IMR-90 (cell line): ENCODE results near the gene RALGPS1. TPM values are rescaled to one million over a fixed set of nuclear protein-coding genes. Genes with fewer than 3 reads are reported as not detected.

Experiments
- ATAC-seq: fragments of 200-7000 bp; cut with Tn5 transposase; 2 replicates; pipeline ENCODE4 v1.9.1; 2020; ENCODE audit warnings: low read depth, mild to moderate bottlenecking, moderate library complexity
- BruUV-seq: library from RNA; stranded (reverse); fragments of 400-500 nt; replicated peaks from 2 replicates; lab custom pipeline; 2021; lab: Mats Ljungman, UMichigan
- CTCF ChIA-PET: fragments of 300-600 bp; formaldehyde crosslinking; extraction: SDS; loops from one replicate; lab custom pipeline; 2021; ENCODE audit warnings: antibody characterized with exemption; lab: Yijun Ruan, JAX
- POLR2A ChIA-PET: fragments of 300-600 bp; sonication (Branson Sonifier 250); formaldehyde crosslinking; loops from one replicate; lab custom pipeline; 2022; ENCODE audit warnings: antibody characterized with exemption; ENCODE audit not compliant: unreplicated experiment; lab: Charles Lee
- DNase-seq: peaks from one replicate; pipeline ENCODE4 v3.0.0; 2013
- H2AFZ ChIP-seq: replicated peaks from 2 replicates; pipeline ENCODE3; 2013; ENCODE audit warnings: low read length, mild to moderate bottlenecking; ENCODE audit not compliant: poor library complexity
- H2AK5ac ChIP-seq: 2 replicates; pipeline ENCODE4 v1.6.1; 2013; ENCODE audit warnings: low read depth, low read length, inconsistent platforms
- H2AK9ac ChIP-seq: replicated peaks from 2 replicates; pipeline ENCODE3; 2013; ENCODE audit warnings: mild to moderate bottlenecking, low read depth, low read length, moderate library complexity; ENCODE audit not compliant: poor library complexity
- H2BK120ac ChIP-seq: 2 replicates; pipeline ENCODE4 v1.6.1; 2013; ENCODE audit warnings: low read depth, low read length, inconsistent platforms
- H2BK15ac ChIP-seq: 3 replicates; pipeline ENCODE4 v1.6.1; 2013; ENCODE audit warnings: low read depth, low read length, inconsistent platforms
- H2BK20ac ChIP-seq: 2 replicates; pipeline ENCODE4 v1.6.1; 2013; ENCODE audit warnings: low read depth, mild to moderate bottlenecking, inconsistent platforms, low read length, moderate library complexity
- H2BK5ac ChIP-seq: 2 replicates; pipeline ENCODE4 v1.6.1; 2013; ENCODE audit warnings: mild to moderate bottlenecking, low read depth, low read length, inconsistent platforms; ENCODE audit not compliant: poor library complexity, severe bottlenecking
- H3K14ac ChIP-seq: replicated peaks from 2 replicates; pipeline ENCODE4 v1.6.1; 2013; ENCODE audit warnings: low read depth, low read length, inconsistent platforms
- H3K18ac ChIP-seq: 2 replicates; pipeline ENCODE4 v1.6.1; 2013; ENCODE audit warnings: low read depth, low read length, control low read depth
- H3K23ac ChIP-seq: 2 replicates; pipeline ENCODE4 v1.6.1; 2013; ENCODE audit warnings: low read depth, low read length, inconsistent platforms
- H3K27ac ChIP-seq: 2 replicates; pipeline ENCODE4 v1.5.1; 2013; ENCODE audit warnings: mild to moderate bottlenecking, control low read depth, low read length; ENCODE audit not compliant: insufficient read depth
- H3K27me3 ChIP-seq: 2 replicates; pipeline ENCODE4 v1.6.1; 2013; ENCODE audit warnings: low read length; ENCODE audit not compliant: control insufficient read depth, insufficient read depth
- H3K36me3 ChIP-seq: 2 replicates; pipeline ENCODE4 v1.6.1; 2013; ENCODE audit warnings: low read length, mixed read lengths; ENCODE audit not compliant: control insufficient read depth, insufficient read depth
- H3K4ac ChIP-seq: 2 replicates; pipeline ENCODE4 v1.6.1; 2013; ENCODE audit warnings: low read depth, low read length, inconsistent platforms
- H3K4me1 ChIP-seq: 2 replicates; pipeline ENCODE4 v1.6.1; 2013; ENCODE audit warnings: low read length, mixed read lengths; ENCODE audit not compliant: control insufficient read depth, insufficient read depth
- H3K4me2 ChIP-seq: 2 replicates; pipeline ENCODE4 v1.6.1; 2013; ENCODE audit warnings: low read depth, mild to moderate bottlenecking, control low read depth, low read length, moderate library complexity
- H3K4me3 ChIP-seq: 2 replicates; pipeline ENCODE4 v1.5.1; 2013; ENCODE audit warnings: low read depth, mild to moderate bottlenecking, control low read depth, low read length, moderate library complexity; ENCODE audit not compliant: insufficient read depth
- H3K56ac ChIP-seq: 2 replicates; pipeline ENCODE4 v1.6.1; 2013; ENCODE audit warnings: low read length, inconsistent platforms; ENCODE audit not compliant: insufficient read depth; ENCODE audit errors: extremely low read depth
- H3K79me1 ChIP-seq, 2 experiments: 2 replicates each; pipeline ENCODE4 v1.6.1; 2013; ENCODE audit warnings: low read length in 2 of 2, inconsistent platforms in 1 of 2, low read depth in 1 of 2
- H3K9ac ChIP-seq: 2 replicates; pipeline ENCODE4 v1.6.1; 2013; ENCODE audit warnings: low read depth, low read length, control low read depth
- H3K9me1 ChIP-seq: 2 replicates; pipeline ENCODE4 v1.6.1; 2013; ENCODE audit warnings: low read length, inconsistent platforms; ENCODE audit not compliant: insufficient read depth
- H3K9me3 ChIP-seq: 2 replicates; pipeline ENCODE4 v1.6.1; 2013; ENCODE audit warnings: low read length; ENCODE audit not compliant: control insufficient read depth, insufficient read depth
- H4K20me1 ChIP-seq: 2 replicates; pipeline ENCODE4 v1.6.1; 2013; ENCODE audit warnings: low read length, inconsistent platforms; ENCODE audit not compliant: insufficient read depth
- H4K5ac ChIP-seq: 2 replicates; pipeline ENCODE4 v1.6.1; 2013; ENCODE audit warnings: mild to moderate bottlenecking, low read depth, low read length, control low read depth
- H4K8ac ChIP-seq, 2 experiments: 2 replicates each; pipeline ENCODE4 v1.6.1; 2013; ENCODE audit warnings: low read depth in 2 of 2, low read length in 2 of 2, control low read depth in 1 of 2, inconsistent platforms in 1 of 2
- H4K91ac ChIP-seq: 2 replicates; pipeline ENCODE4 v1.6.1; 2013; ENCODE audit warnings: low read depth, low read length, inconsistent platforms; ENCODE audit not compliant: insufficient read depth
- BHLHE40 ChIP-seq: fragments of 150-350 bp; IDR thresholded peaks from 2 replicates; pipeline ENCODE4 v1.6.1; 2016; ENCODE audit warnings: mild to moderate bottlenecking, low read depth, low read length
- CEBPB ChIP-seq: IDR thresholded peaks from 2 replicates; pipeline ENCODE4 v1.6.1; 2012; ENCODE audit warnings: low read depth, low read length, improper control_type of control experiment
- CHD1 ChIP-seq: IDR thresholded peaks from 2 replicates; pipeline ENCODE4 v1.6.1; 2012; ENCODE audit warnings: low read depth, low read length, improper control_type of control experiment
- CTCF ChIP-seq: conservative IDR thresholded peaks from 2 replicates; pipeline ENCODE4 v1.5.1; 2012; ENCODE audit warnings: mild to moderate bottlenecking, low read depth, low read length, improper control_type of control experiment
- ELK1 ChIP-seq: fragments of 150-350 bp; IDR thresholded peaks from 2 replicates; pipeline ENCODE4 v1.6.1; 2016; ENCODE audit warnings: low read depth, mild to moderate bottlenecking, low read length, moderate library complexity, borderline replicate concordance
- FOS ChIP-seq: fragments of 150-350 bp; IDR thresholded peaks from 2 replicates; pipeline ENCODE4 v1.6.1; 2016; ENCODE audit warnings: low read depth, low read length
- MAFK ChIP-seq: IDR thresholded peaks from 2 replicates; pipeline ENCODE4 v1.6.1; 2012; ENCODE audit warnings: low read depth, low read length, improper control_type of control experiment
- MAZ ChIP-seq: IDR thresholded peaks from 2 replicates; pipeline ENCODE4 v1.6.1; 2012; ENCODE audit warnings: low read depth, mild to moderate bottlenecking, low read length, improper control_type of control experiment, moderate library complexity, borderline replicate concordance
- MXI1 ChIP-seq: IDR thresholded peaks from 2 replicates; pipeline ENCODE4 v1.6.1; 2012; ENCODE audit warnings: low read depth, mild to moderate bottlenecking, low read length, moderate library complexity, borderline replicate concordance
- NFE2L2 ChIP-seq: fragments of 150-350 bp; IDR thresholded peaks from 2 replicates; pipeline ENCODE4 v1.6.1; 2016; ENCODE audit warnings: low read depth, mild to moderate bottlenecking, low read length
- POLR2A ChIP-seq: IDR thresholded peaks from 2 replicates; pipeline ENCODE4 v1.6.1; 2012; ENCODE audit warnings: mild to moderate bottlenecking, low read depth, low read length
- RAD21 ChIP-seq: IDR thresholded peaks from 2 replicates; pipeline ENCODE4 v1.6.1; 2012; ENCODE audit warnings: low read length, improper control_type of control experiment
- RCOR1 ChIP-seq: IDR thresholded peaks from 2 replicates; pipeline ENCODE4 v1.6.1; 2012; ENCODE audit warnings: mild to moderate bottlenecking, low read length, improper control_type of control experiment; ENCODE audit not compliant: insufficient replicate concordance
- RFX5 ChIP-seq: IDR thresholded peaks from 2 replicates; pipeline ENCODE4 v1.8.0; 2012; ENCODE audit warnings: low read depth, mild to moderate bottlenecking, low read length, moderate library complexity
- SMC3 ChIP-seq: fragments of 150-350 bp; IDR thresholded peaks from 2 replicates; pipeline ENCODE4 v1.6.1; 2016; ENCODE audit warnings: low read depth, mild to moderate bottlenecking, antibody characterized with exemption, low read length, moderate library complexity
- USF2 ChIP-seq: fragments of 150-350 bp; IDR thresholded peaks from 2 replicates; pipeline ENCODE4 v1.6.1; 2017; ENCODE audit warnings: mild to moderate bottlenecking, antibody characterized with exemption, low read length, low read depth
- WGBS, 2 experiments: methylation state at CpG; one replicate each; pipeline versions ENCODE4 v1.1.5 to v1.1.7; 2013; ENCODE audit warnings: missing lambda C conversion rate in 2 of 2; ENCODE audit not compliant: insufficient read length in 1 of 2; ENCODE audit errors: extremely low coverage in 2 of 2; 5-methylcytosine and 5-hydroxymethylcytosine counted together
- dilution Hi-C: fragments of 300-500 bp; cut with HindIII; formaldehyde crosslinking; loops from one replicate; pipeline ENCODE4 v1.14.3; 2018; ENCODE audit warnings: low sequenced_read_pairs; ENCODE audit not compliant: unreplicated experiment
- in situ Hi-C: fragments of 300-500 bp; cut with MboI; formaldehyde crosslinking; loops from 3 replicates; pipeline ENCODE4 v1.14.3; 2019; ENCODE audit warnings: low sequenced_read_pairs, inconsistent platforms, mixed read lengths
- intact Hi-C: fragments of 100-400 bp; cut with micrococcal nuclease; formaldehyde crosslinking; loops from 2 replicates; pipeline ENCODE4 v1.10.0; 2022
- polyA plus RNA-seq, 3 experiments: library from polyadenylated mRNA; depleted of rRNA; stranded (reverse); fragments of >200 nt; gene quantifications; 2 replicates each; pipeline ENCODE4 v1.2.3, GENCODE V29; 2012; ENCODE audit warnings: low replicate concordance in 1 of 3
- total RNA-seq: library from RNA; depleted of rRNA; stranded (reverse); fragments of >200 nt; gene quantifications from 2 replicates; pipeline ENCODE4 v1.2.3, GENCODE V29; 2012

RALGPS1 gene
- total and polyA plus RNA-seq, 2 of the 4 experiments (the other 2 are of a cell fraction): 0.90 to 2.8 TPM

- H3K9me3 ChIP-seq: no peaks in the 10 kb centered on the region
- H2BK120ac ChIP-seq: no peak overlapping the region; the same call in 1 of the 2 replicates
- no peak overlapping the region for H3K4me3 ChIP-seq
- ChIA-PET POLR2A (no interaction called here), CTCF (interaction anchor here (0.6 to 1.8 kb wide), 7 partner anchors 18 to 233 kb away, joined by 3 to 6 read pairs (median 3); no protein-coding TSS in a partner anchor)
- H4K8ac ChIP-seq: no peak overlapping the region
- no peaks in the 10 kb centered on the region for H3K36me3 ChIP-seq
- no peaks in the 10 kb centered on the region for H3K9me1 ChIP-seq
- H2BK15ac ChIP-seq: no peak overlapping the region
- no peak overlapping the region for H3K9ac ChIP-seq
- intact Hi-C loops (loop anchor here (1.0 to 5.0 kb wide), 3 partner anchors 137 to 234 kb away; partner anchors contain the start of gene ANGPTL2), dilution Hi-C loops (no loop called here), in situ Hi-C loops (loop anchor here (10.0 kb wide), 1 partner anchor 230 kb away; no protein-coding TSS in a partner anchor)
- H4K91ac ChIP-seq: no peak overlapping the region
- H4K20me1 ChIP-seq: no peaks in the 10 kb centered on the region
- no peak overlapping the region for H3K27ac ChIP-seq
- no peak overlapping the region for H2AFZ ChIP-seq
- DNase-seq (no peak), ATAC-seq (no peak)
- H3K23ac ChIP-seq: no peak overlapping the region
- no peak overlapping the region for H3K14ac ChIP-seq
- no peaks in the 10 kb centered on the region for H3K79me1 ChIP-seq
- H3K4ac ChIP-seq: no peak overlapping the region
- no peak overlapping the region for H2AK9ac ChIP-seq
- H2BK20ac ChIP-seq: peak overlapping the region; percentile 39; the same call in 1 of the 2 replicates
- no TSS peak for BruUV-seq
- H2BK5ac ChIP-seq: no peak overlapping the region
- peak overlapping the region; percentile 10; the same call in 1 of the 2 replicates for H3K4me2 ChIP-seq
- H3K4me1 ChIP-seq: peaks cover 2% of the 10 kb centered on the region; the same call in 1 of the 2 replicates
- TF ChIP-seq RFX5 (no peak), BHLHE40 (no peak), CTCF (no peak), MXI1 (no peak), USF2 (no peak), SMC3 (no peak), FOS (no peak), ELK1 (no peak), CEBPB (no peak), NFE2L2 (no peak), RAD21 (no peak), CHD1 (no peak), RCOR1 (no peak), MAZ (no peak), POLR2A (no peak), MAFK (no peak)
- peak overlapping the region; percentile 13; the same call in 1 of the 2 replicates for H4K5ac ChIP-seq
- no CpG with 5 or more reads among the region's 3 CpGs for WGBS, 2 experiments
- peak overlapping the region; percentile 14; the same call in 1 of the 2 replicates for H3K18ac ChIP-seq
- H3K56ac ChIP-seq: no peak overlapping the region
- no peak overlapping the region; the same call in 1 of the 2 replicates for H2AK5ac ChIP-seq
- no peaks in the 10 kb centered on the region for H3K27me3 ChIP-seq
These were observed 50.5 kb downstream of the RALGPS1 start for GRCh38 chr9:126965077-126965476.
